GM12878 (cell line): ENCODE data around the gene SELENOT. TPM values are rescaled to one million over a fixed set of nuclear protein-coding genes. Genes with fewer than 3 reads are reported as not detected.

ENCODE experiments used
- ASH2L ChIP-seq: fragments of 300-600, 200-600 bp; sonication (generic); IDR thresholded peaks from 2 replicates; pipeline ENCODE4 v1.6.1; 2017; ENCODE audit warnings: low read depth, mild to moderate bottlenecking, borderline replicate concordance
- BACH1 ChIP-seq: fragments of 450-650 bp; IDR thresholded peaks from 2 replicates; pipeline ENCODE4 v1.6.1; 2017; ENCODE audit warnings: mild to moderate bottlenecking, borderline replicate concordance
- BMI1 ChIP-seq: fragments of 450-650 bp; IDR thresholded peaks from 2 replicates; pipeline ENCODE4 v1.6.1; 2016; ENCODE audit warnings: mild to moderate bottlenecking, moderate library complexity, borderline replicate concordance
- CHD1 ChIP-seq: IDR thresholded peaks from 2 replicates; pipeline ENCODE4 v1.6.1; 2012; ENCODE audit warnings: low read depth, low read length, improper control_type of control experiment
- CHD2 ChIP-seq: IDR thresholded peaks from 2 replicates; pipeline ENCODE4 v1.6.1; 2011; ENCODE audit warnings: low read depth, low read length, improper control_type of control experiment, borderline replicate concordance
- IKZF1 ChIP-seq: fragments of 450-650 bp; conservative IDR thresholded peaks from 2 replicates; pipeline ENCODE4 v1.6.1; 2017; ENCODE audit warnings: antibody characterized with exemption, mild to moderate bottlenecking
- MTA2 ChIP-seq: fragments of 450-650 bp; IDR thresholded peaks from 2 replicates; pipeline ENCODE4 v1.6.1; 2016; ENCODE audit warnings: low read depth, mild to moderate bottlenecking, moderate library complexity
- MYB ChIP-seq: fragments of 150-350 bp; IDR thresholded peaks from 2 replicates; pipeline ENCODE4 v1.6.1; 2014; ENCODE audit warnings: mild to moderate bottlenecking, low read depth, low read length, borderline replicate concordance
- MYC ChIP-seq: IDR thresholded peaks from 2 replicates; pipeline ENCODE4 v1.6.1; 2011; ENCODE audit warnings: mild to moderate bottlenecking, low read length, moderate library complexity, inconsistent platforms; ENCODE audit not compliant: insufficient read depth, insufficient replicate concordance, insufficient read length, severe bottlenecking
- NBN ChIP-seq: fragments of 450-650 bp; IDR thresholded peaks from 2 replicates; pipeline ENCODE4 v1.6.1; 2016
- NR2F1 ChIP-seq: fragments of 450-650 bp; conservative IDR thresholded peaks from 2 replicates; pipeline ENCODE4 v1.6.1; 2017; ENCODE audit warnings: mild to moderate bottlenecking
- PAX8 ChIP-seq: fragments of 450-650 bp; IDR thresholded peaks from 2 replicates; pipeline ENCODE4 v1.6.1; 2017; ENCODE audit warnings: mild to moderate bottlenecking, moderate library complexity
- PML ChIP-seq: IDR thresholded peaks from 2 replicates; pipeline ENCODE4 v1.6.1; 2012; ENCODE audit warnings: low read length, inconsistent platforms
- RCOR1 ChIP-seq: conservative IDR thresholded peaks from 2 replicates; pipeline ENCODE4 v1.6.1; 2012; ENCODE audit warnings: low read depth, low read length, improper control_type of control experiment
- RUNX3 ChIP-seq: IDR thresholded peaks from 2 replicates; pipeline ENCODE4 v1.6.1; 2012; ENCODE audit warnings: low read length, inconsistent platforms
- SMAD1 ChIP-seq: fragments of 450-650 bp; IDR thresholded peaks from 2 replicates; pipeline ENCODE4 v1.6.1; 2018; ENCODE audit warnings: mild to moderate bottlenecking, low read depth; ENCODE audit not compliant: partially characterized antibody
- SP1 ChIP-seq: IDR thresholded peaks from one replicate; pipeline ENCODE4 v1.6.1; 2011; ENCODE audit warnings: low read depth, low read length
- TAF1 ChIP-seq: IDR thresholded peaks from 2 replicates; pipeline ENCODE4 v1.6.1; 2011; ENCODE audit warnings: mild to moderate bottlenecking, low read depth, low read length, borderline replicate concordance
- polyA plus RNA-seq, 11 experiments: library from polyadenylated mRNA; depleted of rRNA in 4 of 11; unstranded in 6 of 11; stranded (reverse) in 5 of 11; fragments of >200 nt; fragmentation: Nextera tagmentation in 4 of 11; fragmentation: Illumina TruSeq in 1 of 11; extraction: Ambion mirVana in 4 of 11; extraction: Trizol in 1 of 11; gene quantifications; 1 replicate in 1 of 11; 2 replicates in 10 of 11; pipeline versions ENCODE4 v1.2.1 to v1.2.3, GENCODE V29; 2011 to 2016; ENCODE audit warnings: inconsistent platforms in 2 of 11, missing spikeins in 2 of 11, low read depth in 1 of 11
- total RNA-seq, 4 experiments: library from RNA; depleted of rRNA in 3 of 4; stranded (reverse); fragments of >200 nt in 3 of 4; fragmentation: Illumina TruSeq in 1 of 4; extraction: Trizol in 1 of 4; gene quantifications; 2 replicates each; pipeline versions ENCODE4 v1.2.1 to v1.2.3, GENCODE V29; 2013 to 2021
- TF ChIP-seq, protein P1 (sequence below): fragments of 450-650 bp; IDR thresholded peaks from 2 replicates; pipeline ENCODE4 v1.6.1; 2016; ENCODE audit warnings: mild to moderate bottlenecking
- TF ChIP-seq, protein P2 (sequence below): IDR thresholded peaks from 2 replicates; pipeline ENCODE4 v1.6.1; 2011; ENCODE audit warnings: mild to moderate bottlenecking, low read depth, low read length, moderate library complexity; ENCODE audit not compliant: insufficient replicate concordance
- TF ChIP-seq, protein P3 (sequence below): fragments of 450-650 bp; IDR thresholded peaks from 2 replicates; pipeline ENCODE4 v1.6.1; 2017; ENCODE audit warnings: antibody characterized with exemption, mild to moderate bottlenecking, moderate library complexity
- TF ChIP-seq, protein P4 (sequence below): fragments of 450-650 bp; IDR thresholded peaks from 2 replicates; pipeline ENCODE4 v1.6.1; 2017; ENCODE audit warnings: mild to moderate bottlenecking, moderate library complexity

SELENOT gene
- total and polyA plus RNA-seq, 10 of the 15 experiments (the other 5 are each of a cell fraction or from before 2014, with no cell fraction given): 89.4 to 768 (median 261) TPM

DNA sequence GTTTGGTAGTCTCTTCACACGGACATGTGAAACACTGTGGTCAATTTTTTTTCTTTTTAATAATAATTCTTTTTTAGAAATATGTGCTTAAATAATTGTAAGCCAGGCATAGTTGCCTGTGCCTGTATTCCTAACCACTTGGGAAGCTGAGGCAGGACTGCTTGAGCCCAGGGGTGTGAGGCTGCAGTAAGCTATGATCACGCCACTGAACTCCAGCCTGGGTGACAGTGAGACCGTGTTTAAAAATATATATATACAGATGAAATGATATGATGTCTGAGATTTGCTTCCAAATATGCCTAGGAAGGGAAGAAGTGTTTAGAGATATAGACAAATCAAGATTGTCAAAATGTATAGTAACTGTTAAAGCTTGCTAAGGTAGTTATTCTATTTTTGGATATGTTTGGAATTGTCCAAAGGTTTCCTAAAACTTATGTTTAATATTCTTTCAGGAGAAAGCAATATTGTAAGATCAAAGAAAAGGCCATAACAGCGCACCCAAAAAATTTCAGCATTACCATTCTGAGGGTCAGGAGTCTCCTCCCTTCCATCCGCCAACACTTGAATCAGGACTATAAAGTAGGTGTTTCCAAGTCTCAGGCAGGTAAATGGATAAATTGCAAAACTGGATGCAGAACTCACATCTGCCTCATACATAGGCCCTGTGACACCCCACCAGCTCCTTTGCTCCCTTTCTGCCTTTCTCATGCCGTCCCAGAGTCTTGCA lies 532 bp upstream of the SELENOT start (continued):
- TF ChIP-seq, protein P1, sequence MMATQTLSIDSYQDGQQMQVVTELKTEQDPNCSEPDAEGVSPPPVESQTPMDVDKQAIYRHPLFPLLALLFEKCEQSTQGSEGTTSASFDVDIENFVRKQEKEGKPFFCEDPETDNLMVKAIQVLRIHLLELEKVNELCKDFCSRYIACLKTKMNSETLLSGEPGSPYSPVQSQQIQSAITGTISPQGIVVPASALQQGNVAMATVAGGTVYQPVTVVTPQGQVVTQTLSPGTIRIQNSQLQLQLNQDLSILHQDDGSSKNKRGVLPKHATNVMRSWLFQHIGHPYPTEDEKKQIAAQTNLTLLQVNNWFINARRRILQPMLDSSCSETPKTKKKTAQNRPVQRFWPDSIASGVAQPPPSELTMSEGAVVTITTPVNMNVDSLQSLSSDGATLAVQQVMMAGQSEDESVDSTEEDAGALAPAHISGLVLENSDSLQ: no peak
- TF ChIP-seq RUNX3 (0 out of 2 replicates have a peak, but pooled peaks have one; percentile 21), IKZF1 (no peak), ASH2L (no peak), SP1 (no peak), PML (no peak; the same call in 1 of the 2 replicates), CHD2 (no peak), TAF1 (no peak), SMAD1 (peak; percentile 79), NBN (peak; percentile 76; the same call in 1 of the 2 replicates), MYB (no peak), BMI1 (no peak), RCOR1 (no peak), NR2F1 (no peak), PAX8 (peak; percentile 39; the same call in 1 of the 2 replicates), CHD1 (no peak), BACH1 (no peak; the same call in 1 of the 2 replicates), MYC (no peak), MTA2 (no peak)
- TF ChIP-seq, protein P2, sequence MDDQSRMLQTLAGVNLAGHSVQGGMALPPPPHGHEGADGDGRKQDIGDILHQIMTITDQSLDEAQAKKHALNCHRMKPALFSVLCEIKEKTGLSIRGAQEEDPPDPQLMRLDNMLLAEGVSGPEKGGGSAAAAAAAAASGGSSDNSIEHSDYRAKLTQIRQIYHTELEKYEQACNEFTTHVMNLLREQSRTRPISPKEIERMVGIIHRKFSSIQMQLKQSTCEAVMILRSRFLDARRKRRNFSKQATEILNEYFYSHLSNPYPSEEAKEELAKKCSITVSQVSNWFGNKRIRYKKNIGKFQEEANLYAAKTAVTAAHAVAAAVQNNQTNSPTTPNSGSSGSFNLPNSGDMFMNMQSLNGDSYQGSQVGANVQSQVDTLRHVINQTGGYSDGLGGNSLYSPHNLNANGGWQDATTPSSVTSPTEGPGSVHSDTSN: no peak
- TF ChIP-seq, protein P3, sequence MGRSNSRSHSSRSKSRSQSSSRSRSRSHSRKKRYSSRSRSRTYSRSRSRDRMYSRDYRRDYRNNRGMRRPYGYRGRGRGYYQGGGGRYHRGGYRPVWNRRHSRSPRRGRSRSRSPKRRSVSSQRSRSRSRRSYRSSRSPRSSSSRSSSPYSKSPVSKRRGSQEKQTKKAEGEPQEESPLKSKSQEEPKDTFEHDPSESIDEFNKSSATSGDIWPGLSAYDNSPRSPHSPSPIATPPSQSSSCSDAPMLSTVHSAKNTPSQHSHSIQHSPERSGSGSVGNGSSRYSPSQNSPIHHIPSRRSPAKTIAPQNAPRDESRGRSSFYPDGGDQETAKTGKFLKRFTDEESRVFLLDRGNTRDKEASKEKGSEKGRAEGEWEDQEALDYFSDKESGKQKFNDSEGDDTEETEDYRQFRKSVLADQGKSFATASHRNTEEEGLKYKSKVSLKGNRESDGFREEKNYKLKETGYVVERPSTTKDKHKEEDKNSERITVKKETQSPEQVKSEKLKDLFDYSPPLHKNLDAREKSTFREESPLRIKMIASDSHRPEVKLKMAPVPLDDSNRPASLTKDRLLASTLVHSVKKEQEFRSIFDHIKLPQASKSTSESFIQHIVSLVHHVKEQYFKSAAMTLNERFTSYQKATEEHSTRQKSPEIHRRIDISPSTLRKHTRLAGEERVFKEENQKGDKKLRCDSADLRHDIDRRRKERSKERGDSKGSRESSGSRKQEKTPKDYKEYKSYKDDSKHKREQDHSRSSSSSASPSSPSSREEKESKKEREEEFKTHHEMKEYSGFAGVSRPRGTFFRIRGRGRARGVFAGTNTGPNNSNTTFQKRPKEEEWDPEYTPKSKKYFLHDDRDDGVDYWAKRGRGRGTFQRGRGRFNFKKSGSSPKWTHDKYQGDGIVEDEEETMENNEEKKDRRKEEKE: peak; percentile 9; the same call in 1 of the 2 replicates
- TF ChIP-seq, protein P4, sequence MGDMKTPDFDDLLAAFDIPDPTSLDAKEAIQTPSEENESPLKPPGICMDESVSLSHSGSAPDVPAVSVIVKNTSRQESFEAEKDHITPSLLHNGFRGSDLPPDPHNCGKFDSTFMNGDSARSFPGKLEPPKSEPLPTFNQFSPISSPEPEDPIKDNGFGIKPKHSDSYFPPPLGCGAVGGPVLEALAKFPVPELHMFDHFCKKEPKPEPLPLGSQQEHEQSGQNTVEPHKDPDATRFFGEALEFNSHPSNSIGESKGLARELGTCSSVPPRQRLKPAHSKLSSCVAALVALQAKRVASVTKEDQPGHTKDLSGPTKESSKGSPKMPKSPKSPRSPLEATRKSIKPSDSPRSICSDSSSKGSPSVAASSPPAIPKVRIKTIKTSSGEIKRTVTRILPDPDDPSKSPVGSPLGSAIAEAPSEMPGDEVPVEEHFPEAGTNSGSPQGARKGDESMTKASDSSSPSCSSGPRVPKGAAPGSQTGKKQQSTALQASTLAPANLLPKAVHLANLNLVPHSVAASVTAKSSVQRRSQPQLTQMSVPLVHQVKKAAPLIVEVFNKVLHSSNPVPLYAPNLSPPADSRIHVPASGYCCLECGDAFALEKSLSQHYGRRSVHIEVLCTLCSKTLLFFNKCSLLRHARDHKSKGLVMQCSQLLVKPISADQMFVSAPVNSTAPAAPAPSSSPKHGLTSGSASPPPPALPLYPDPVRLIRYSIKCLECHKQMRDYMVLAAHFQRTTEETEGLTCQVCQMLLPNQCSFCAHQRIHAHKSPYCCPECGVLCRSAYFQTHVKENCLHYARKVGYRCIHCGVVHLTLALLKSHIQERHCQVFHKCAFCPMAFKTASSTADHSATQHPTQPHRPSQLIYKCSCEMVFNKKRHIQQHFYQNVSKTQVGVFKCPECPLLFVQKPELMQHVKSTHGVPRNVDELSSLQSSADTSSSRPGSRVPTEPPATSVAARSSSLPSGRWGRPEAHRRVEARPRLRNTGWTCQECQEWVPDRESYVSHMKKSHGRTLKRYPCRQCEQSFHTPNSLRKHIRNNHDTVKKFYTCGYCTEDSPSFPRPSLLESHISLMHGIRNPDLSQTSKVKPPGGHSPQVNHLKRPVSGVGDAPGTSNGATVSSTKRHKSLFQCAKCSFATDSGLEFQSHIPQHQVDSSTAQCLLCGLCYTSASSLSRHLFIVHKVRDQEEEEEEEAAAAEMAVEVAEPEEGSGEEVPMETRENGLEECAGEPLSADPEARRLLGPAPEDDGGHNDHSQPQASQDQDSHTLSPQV: no peak
